ENCODE measurements around the gene PSMG1. TPM values are rescaled to one million over a fixed set of nuclear protein-coding genes. Genes with fewer than 3 reads are reported as not detected.
A peak's percentile ranks its signal among the peaks of the same experiment; 100 is the strongest.

Gene PSMG1
- total and polyA plus RNA-seq, 9 of the 15 experiments (the other 6 are each of a cell fraction or from before 2014, with no cell fraction given): 54.5 to 427 (median 328) TPM

DNA sequence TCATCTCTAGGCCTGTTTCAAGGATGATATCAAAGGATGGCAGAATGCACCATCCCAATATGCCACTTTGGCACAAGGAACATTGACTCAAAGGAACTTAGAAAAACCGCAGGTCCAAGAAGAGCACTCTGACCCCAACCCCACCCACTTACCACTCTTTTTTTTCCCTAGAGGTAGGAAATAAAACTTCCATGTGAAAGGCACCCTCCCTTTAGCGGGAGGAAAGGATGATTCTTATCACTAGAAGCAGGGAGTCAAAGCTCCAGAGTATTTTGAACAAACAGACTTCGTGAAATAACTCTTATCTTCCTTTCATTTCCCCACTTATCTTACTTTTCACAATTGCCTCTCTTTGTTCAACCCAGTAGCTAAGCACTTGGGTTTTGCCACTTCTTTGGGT, 22.2 kb downstream of the PSMG1 start:
- Histone ChIP-seq H3K9me3 (replicated peaks; ENCODE audit: control insufficient read depth, insufficient read depth, low read depth, low read length) (no peaks in the 10 kb centered on the region; the same call in 1 of the 2 replicates), H3K9me1 (ENCODE audit: control insufficient read depth, insufficient read depth, low read length) (no peaks in the 10 kb centered on the region), H3K79me2 (ENCODE audit: control insufficient read depth, insufficient read depth, low read length) (no peaks in the 10 kb centered on the region), H3K27me3 (ENCODE audit: control insufficient read depth in 2 of 2, insufficient read depth in 2 of 2, low read length in 2 of 2) (peaks cover 0 to 13% of the 10 kb centered on the region in 2 experiments; a peak in 1 of 5 replicates), H3K4me2 (ENCODE audit: insufficient read depth, low read length) (no peak overlapping the region), H3K9ac (ENCODE audit: insufficient read depth in 1 of 2, low read depth in 2 of 2, low read length in 2 of 2) (no peak overlapping the region), H3K36me3 (ENCODE audit: control insufficient read depth, insufficient read depth, low read length) (no peaks in the 10 kb centered on the region), H3K4me1 (replicated peaks in 1 of 2; ENCODE audit: control insufficient read depth in 2 of 2, insufficient read depth in 2 of 2, low read length in 2 of 2) (no peaks in the 10 kb centered on the region), H3K27ac (ENCODE audit: extremely low read depth, low read depth, low read length) (no peak overlapping the region), H2AFZ (ENCODE audit: low read depth, low read length) (no peak overlapping the region), H3K4me3 (no peak overlapping the region), H4K20me1 (replicated peaks; ENCODE audit: control insufficient read depth, insufficient read depth, low read length) (no peaks in the 10 kb centered on the region)
- peak in 2 of 4 experiments; percentile 39 to 40 for DNase-seq (ENCODE audit: extremely low read depth in 1 of 4, low spot score in 3 of 4)
- ChIA-PET POLR2A (interaction anchor here (0.6 to 1.4 kb wide), 3 partner anchors 9 to 20 kb away, joined by 3 to 8 read pairs (median 4); no protein-coding TSS in a partner anchor), CTCF (ENCODE audit: low intra/inter-chr PET ratio) (interaction anchor here (0.6 kb wide), 1 partner anchor 647 kb away, joined by 3 read pairs; no protein-coding TSS in a partner anchor)
- in situ Hi-C loops (cut with MboI): no loop called here
- FAIRE-seq: no peak
- WGBS (ENCODE audit: insufficient coverage, low coverage, missing lambda C conversion rate): 2% methylated on average over 3 of the region's 3 CpGs
- peak; percentile 29; the same call in 1 of the 3 replicates for ATAC-seq
- no TSS peak for BruUV-seq (replicated peaks)
- intact Hi-C loops (cut with micrococcal nuclease): no loop called here
- TF ChIP-seq ETS2 (tag; IDR thresholded peaks at IDR 0.05; ENCODE audit: borderline replicate concordance, poor library complexity, severe bottlenecking) (no peak), RCOR1 (IDR thresholded peaks at IDR 0.05; ENCODE audit: borderline replicate concordance in 1 of 2, low read depth in 2 of 2, low read length in 2 of 2) (peak in 1 of 2 experiments; percentile 6; a peak in 1 of 4 replicates), KAT8 (IDR thresholded peaks at IDR 0.05; ENCODE audit: low read depth) (no peak), EP300 (IDR thresholded peaks at IDR 0.05; ENCODE audit: low read length) (no peak), TEAD4 (IDR thresholded peaks at IDR 0.05; ENCODE audit: low read length) (no peak), TEAD4 (CRISPR knock-in tag; IDR thresholded peaks at IDR 0.05; ENCODE audit: borderline replicate concordance) (no peak), ZNF644 (tag; IDR thresholded peaks at IDR 0.05; ENCODE audit: low read depth) (no peak)
